ENCODE measurements around the gene TFF1.
"Not testable (repeated sequence)": the region's sequence is repeated elsewhere in the genome, so short reads cannot be mapped to it uniquely, and the experiment has no call there.

The TFF1 gene

DNA sequence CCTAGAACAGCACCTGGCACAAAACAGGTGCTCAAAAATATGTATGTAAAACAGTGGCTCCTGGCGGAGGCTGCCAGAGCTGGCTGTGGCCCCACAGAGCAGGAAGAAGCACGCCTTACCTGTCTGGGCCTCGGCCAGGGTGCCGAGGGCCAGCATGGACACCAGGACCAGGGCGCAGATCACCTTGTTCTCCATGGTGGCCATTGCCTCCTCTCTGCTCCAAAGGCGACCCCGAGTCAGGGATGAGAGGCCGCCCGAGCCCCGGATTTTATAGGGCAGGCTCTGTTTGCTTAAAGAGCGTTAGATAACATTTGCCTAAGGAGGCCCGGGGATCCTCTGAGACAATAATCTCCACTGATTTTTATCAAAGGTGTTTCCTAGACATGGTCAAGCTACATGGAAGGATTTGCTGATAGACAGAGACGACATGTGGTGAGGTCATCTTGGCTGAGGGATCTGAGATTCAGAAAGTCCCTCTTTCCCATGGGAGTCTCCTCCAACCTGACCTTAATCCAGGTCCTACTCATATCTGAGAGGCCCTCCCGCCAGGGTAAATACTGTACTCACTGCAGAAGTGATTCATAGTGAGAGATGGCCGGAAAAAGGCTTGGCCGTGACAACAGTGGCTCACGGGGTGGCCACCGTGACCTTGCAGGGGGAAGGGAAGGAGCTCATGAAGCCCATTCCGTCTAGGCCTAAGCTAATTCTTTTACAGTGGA, at the start of gene TFF1:
TFF1 (minus strand) TSS at position 244 of the 719 bp plus-strand sequence; CDS start at position 204, 40 bp downstream.
- no peak for DNase-seq
- in situ Hi-C loops (cut with HindIII; ENCODE audit: low pct_ligation_motif_present, low pct_unique_long_range_greater_than_20kb, low sequenced_read_pairs), result no loop called here

DNA sequence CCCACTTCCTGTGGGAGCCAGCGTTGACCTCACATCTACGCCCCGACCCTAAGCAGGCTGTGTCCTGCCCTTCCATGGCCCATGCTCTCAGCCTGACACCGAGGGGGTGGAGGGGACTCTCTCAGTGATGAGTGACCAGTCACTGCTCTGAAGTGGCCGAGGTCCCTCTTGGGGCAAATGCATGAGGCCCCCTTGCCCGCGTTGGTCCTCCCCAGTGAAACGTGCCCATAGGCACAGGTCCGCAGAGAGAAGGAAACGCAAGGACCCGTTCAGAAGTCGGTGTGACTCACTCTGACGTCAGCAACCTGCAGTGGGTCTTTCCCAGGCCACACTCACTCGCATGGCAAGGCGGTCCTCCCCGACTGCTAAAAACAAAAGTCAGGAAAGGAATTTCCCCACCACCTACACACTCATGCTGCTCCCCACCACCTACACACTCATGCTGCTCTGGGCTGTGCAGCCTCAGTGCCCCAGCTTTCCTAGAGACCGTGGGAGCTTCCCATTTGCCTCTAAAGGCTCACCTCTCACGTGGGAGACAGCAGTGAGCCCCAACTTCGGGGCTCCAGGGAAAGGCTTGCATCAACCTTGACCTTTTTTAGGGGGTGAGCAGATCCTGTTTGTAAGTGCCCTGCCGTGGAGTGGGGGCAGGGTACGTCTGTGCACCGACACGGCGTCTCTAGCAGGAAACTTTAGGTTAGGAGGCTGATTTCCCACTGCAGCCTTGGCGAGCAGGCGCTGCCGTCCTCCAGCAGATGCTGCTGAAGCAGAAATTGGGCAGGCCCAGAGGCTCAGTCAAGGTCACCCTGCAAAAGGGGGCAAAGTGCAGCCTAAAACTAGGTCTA, 48.8 kb upstream of the TFF1 start:
- peak; percentile 70 for DNase-seq

DNA sequence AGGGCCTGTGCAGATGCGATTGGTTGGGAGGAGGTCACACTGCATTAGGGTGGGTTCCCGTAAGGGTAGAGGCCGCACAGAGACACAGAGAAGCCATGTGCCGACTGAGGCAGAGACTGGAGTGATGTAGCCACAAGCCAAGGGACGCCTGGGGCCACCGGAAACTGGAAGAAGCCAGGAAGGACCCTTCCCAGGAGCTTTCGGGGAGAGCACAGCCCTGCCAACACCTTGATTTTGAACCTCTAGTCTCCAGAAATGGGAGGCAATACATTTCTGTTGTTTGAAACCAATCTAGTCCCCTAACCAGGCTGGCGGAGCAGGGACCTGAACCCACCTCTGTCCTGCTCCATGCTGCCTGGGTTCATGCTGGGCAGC, 48.2 kb upstream of the TFF1 start:
- no peak for DNase-seq
- in situ Hi-C loops (cut with HindIII; ENCODE audit: low pct_ligation_motif_present, low pct_unique_long_range_greater_than_20kb, low sequenced_read_pairs), result no loop called here

More for the DNA sequence above, 48.8 kb upstream of the TFF1 start:
- in situ Hi-C loops (cut with HindIII; ENCODE audit: low pct_ligation_motif_present, low pct_unique_long_range_greater_than_20kb, low sequenced_read_pairs), result no loop called here

DNA sequence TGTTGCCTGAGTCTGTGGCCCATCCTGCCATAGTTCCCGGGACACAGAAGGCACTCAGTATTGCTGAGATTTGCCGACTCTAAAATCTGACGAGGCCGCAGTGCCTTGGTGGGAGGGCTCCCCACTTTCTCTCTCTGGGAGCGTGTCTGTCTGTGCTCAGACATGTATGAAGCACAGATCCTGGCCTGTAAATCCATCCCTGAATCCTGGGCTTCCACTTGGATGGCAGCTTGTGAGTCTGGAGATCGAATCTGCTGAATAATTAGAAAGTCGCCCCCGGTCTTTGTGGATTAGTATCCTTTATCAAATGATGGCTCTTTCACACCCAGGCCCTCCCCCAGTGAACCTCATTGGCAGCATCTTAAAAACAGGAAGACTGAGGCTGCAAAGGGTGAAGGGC, 47.7 kb upstream of the TFF1 start:
- in situ Hi-C loops (cut with HindIII; ENCODE audit: low pct_ligation_motif_present, low pct_unique_long_range_greater_than_20kb, low sequenced_read_pairs), result no loop called here
- no peak for DNase-seq

DNA sequence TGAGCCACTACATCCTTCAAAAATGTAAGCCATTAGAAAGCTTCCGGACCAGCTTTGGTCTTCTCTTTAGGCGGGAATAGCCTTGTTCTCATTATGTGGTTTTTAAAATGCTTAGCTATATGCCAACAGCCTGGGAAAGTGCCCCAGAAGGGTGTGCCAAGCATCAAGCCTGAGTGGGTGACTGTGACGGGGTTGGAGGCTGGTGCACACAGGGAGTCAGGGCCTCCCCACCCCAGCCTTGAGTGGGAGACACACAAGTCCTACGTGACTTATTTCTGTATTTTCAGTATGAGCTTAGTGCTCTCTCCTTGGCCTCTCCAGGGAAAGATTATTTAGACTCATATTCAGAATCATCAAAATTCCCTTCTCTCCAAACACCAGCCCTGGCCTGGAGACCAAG, 47.2 kb upstream of the TFF1 start:
- no peak for DNase-seq
- in situ Hi-C loops (cut with HindIII; ENCODE audit: low pct_ligation_motif_present, low pct_unique_long_range_greater_than_20kb, low sequenced_read_pairs), result no loop called here

DNA sequence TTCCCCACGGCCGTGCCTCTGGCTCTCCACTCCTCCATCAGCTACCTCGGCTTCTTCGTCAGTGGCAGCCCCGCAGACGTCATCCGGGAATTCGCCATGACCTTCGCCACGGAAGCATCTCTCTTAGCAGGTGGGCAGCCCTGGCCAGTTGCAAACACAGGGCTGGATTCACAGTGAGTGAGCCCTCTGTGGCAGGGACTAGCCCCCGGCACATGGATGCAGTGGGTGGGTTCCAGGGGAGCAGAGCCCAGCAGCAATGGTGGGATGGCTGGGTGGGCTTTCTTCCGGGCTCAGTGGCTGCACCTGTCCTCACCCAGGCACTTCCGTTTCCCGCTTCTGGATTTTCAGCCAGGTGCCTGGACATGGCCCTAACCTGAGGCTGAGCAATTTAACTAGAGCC, 46.8 kb upstream of the TFF1 start:
- in situ Hi-C loops (cut with HindIII; ENCODE audit: low pct_ligation_motif_present, low pct_unique_long_range_greater_than_20kb, low sequenced_read_pairs), result no loop called here
- DNase-seq, result no peak

DNA sequence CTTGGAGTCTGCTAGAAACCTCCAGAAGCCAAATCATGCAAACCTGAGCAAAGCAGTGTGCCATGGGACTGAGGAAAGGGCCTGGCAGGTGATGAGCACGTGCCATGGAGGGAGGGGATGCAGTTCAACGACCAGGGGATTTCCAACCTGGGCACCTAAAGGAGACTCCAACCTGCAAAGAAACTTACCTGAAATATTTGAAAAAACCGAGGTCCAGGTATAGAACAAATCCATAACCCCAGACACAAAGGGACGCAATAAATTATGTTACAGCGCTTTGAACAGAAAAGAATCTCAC, 46.2 kb upstream of the TFF1 start:
- DNase-seq, result no peak
- in situ Hi-C loops (cut with HindIII; ENCODE audit: low pct_ligation_motif_present, low pct_unique_long_range_greater_than_20kb, low sequenced_read_pairs), result no loop called here

DNA sequence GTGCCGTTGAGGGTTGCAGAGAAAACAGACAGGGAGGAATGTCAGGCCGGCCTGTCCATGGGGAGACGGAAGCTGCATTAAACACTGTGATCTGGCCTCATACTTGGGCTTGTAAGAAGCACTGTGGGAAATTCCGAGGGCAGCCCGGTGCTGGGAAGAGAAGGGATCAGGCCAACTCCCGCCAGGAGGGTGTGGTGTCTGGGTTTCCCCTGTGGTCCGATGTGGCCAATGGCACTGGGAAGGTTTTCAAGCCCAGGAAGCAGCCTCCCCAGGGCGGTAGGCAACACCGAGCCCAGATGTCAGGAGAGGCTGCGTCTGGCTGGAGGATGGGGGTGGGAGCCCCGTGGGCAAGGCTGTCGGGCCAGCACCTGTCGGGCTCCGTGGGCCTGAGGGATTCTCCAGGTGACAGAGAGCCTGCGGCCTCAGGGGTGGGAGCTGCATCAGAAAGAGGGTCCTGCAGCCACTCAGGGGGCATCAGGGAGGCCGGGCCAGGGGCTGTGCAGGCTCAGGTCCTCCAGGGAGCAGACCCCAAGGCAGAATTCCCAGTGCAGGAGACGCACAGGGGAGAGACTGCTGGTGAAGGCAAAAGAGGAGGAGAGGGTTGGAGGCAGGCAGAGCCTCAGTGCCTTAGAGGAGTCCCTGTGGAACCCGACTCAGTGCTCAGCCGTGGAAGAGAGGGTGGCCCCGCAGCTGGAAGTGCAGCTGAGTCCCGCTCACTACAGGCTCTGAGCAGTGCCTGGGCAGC, 45.7 kb upstream of the TFF1 start:
- in situ Hi-C loops (cut with HindIII; ENCODE audit: low pct_ligation_motif_present, low pct_unique_long_range_greater_than_20kb, low sequenced_read_pairs), result no loop called here
- DNase-seq, result no peak

DNA sequence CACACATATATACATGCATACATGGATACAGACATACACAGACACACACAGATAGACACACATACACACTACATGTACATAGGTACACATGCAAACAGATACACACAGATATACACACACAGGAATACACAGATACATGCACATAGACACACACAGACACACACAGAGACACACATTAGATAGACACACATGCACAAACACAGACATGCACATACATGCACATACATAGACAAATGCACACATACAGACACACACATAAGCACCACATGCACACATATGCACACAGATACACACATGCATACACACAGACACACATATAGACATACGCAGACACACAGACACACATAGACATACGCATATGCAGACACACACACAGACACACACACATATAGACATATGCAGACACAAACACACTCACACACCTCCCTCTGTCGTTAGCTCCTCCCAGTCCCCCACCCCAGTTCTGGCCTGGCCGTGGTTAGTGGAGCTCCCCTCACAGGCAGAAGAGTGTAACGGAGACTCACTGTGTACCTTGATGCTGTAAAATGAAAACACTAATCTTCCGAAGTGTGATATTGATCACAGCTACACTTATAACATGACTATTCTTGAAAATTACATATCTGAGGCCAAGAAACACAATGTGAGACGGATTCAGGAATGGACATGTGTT, 45.0 kb upstream of the TFF1 start:
- in situ Hi-C loops (cut with HindIII; ENCODE audit: low pct_ligation_motif_present, low pct_unique_long_range_greater_than_20kb, low sequenced_read_pairs), result no loop called here
- no peak for DNase-seq

DNA sequence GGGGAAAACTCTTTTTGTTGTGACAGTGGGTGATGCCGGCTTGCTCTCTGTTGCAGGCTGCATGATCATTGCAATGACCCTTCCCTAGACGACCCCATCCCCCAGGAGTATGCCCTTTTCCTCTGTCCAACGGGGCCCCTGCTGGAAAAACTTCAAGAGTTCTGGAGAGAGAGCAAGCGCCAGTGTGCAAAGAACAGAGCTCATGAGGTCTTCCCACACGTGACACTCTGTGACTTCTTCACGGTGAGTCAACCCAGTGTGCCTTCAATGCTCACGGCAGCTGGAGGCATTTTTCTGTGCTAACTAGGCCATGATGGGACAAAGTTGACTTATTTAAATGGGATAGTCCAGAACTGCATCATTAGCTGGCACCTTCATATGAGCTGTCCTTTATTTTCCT, 43.0 kb upstream of the TFF1 start:
- in situ Hi-C loops (cut with HindIII; ENCODE audit: low pct_ligation_motif_present, low pct_unique_long_range_greater_than_20kb, low sequenced_read_pairs), result no loop called here
- no peak for DNase-seq

DNA sequence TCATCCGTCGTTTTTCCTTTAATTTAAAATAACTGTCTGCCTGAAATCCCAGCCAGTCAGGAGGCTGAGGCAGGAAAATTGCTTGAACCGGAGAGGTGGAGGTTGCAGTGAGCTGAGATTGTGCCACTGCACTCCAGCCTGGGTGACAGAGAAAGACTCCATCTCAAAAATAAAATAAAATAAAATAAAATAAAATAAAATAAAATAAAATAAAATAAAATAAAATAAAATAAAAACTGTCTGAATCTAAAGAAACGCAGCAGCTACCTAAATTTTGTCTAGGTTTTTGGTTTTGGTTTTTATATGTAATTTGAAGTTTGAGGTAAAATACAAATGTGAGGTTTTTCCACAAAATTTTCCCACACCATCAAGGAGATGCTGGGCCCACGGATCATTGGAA, 42.4 kb upstream of the TFF1 start:
- DNase-seq; in situ Hi-C loops (cut with HindIII; ENCODE audit: low pct_ligation_motif_present, low pct_unique_long_range_greater_than_20kb, low sequenced_read_pairs): not testable (repeated sequence)

DNA sequence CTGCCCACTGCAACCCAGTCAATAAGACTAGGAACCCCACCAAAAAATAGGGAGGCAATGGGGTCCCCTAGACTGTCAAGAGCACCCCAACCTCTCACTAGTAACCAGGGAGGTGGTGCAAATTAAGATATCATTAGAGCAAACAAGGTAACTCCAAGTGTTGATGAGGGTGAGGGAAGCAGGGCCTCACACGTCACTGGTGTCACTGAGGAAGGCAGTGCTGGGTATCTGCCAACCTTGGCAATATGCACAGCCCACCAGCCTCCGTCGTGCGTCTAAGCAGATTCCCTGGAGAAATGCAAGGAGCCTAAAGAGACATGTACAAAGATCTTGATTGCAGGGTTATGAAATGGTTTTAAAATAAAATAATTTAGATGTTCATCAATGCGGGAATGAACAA, 41.1 kb upstream of the TFF1 start:
- in situ Hi-C loops (cut with HindIII; ENCODE audit: low pct_ligation_motif_present, low pct_unique_long_range_greater_than_20kb, low sequenced_read_pairs), result no loop called here
- no peak for DNase-seq

DNA sequence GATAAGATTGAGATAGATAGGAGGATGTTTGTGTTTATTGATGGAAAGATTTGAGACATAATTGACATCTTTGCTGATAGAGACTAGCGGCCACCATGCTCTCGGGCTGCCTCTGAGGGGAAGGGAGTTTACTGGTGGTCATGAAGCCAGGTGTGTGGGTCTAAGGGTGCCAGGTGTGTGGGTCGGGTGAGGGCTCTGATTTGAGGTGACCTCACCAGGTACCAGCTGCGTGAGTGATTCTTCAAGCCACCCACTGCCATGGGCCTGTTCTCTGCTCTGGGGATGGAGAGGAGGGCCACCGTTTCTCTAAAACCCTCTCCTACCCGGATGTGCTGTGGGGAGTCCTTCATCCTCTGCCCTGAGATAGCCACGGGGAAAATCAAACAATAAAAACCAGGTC, 40.5 kb upstream of the TFF1 start:
- in situ Hi-C loops (cut with HindIII; ENCODE audit: low pct_ligation_motif_present, low pct_unique_long_range_greater_than_20kb, low sequenced_read_pairs), result no loop called here
- DNase-seq, result no peak

DNA sequence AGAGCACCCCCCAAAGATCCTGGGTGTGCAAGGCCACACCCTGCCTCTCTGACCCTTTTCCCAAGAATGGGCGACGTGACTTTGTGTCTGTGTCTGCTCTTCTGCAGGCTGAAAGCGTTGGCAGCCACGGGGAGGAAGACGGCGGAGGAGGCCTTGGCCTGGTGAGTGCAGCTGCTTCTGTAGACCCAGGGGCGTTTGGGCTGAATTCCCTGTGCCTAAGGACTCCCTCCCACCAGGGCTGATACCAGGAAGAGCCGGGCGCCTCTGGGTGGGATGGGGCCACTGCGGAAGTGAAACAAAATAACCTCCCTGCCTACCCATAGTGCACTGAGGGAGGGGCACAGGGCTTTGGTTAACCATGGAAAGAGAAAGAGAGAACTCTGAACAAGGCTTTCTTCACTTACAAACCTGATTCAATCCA, 39.9 kb upstream of the TFF1 start:
- in situ Hi-C loops (cut with HindIII; ENCODE audit: low pct_ligation_motif_present, low pct_unique_long_range_greater_than_20kb, low sequenced_read_pairs), result no loop called here
- no peak for DNase-seq

DNA sequence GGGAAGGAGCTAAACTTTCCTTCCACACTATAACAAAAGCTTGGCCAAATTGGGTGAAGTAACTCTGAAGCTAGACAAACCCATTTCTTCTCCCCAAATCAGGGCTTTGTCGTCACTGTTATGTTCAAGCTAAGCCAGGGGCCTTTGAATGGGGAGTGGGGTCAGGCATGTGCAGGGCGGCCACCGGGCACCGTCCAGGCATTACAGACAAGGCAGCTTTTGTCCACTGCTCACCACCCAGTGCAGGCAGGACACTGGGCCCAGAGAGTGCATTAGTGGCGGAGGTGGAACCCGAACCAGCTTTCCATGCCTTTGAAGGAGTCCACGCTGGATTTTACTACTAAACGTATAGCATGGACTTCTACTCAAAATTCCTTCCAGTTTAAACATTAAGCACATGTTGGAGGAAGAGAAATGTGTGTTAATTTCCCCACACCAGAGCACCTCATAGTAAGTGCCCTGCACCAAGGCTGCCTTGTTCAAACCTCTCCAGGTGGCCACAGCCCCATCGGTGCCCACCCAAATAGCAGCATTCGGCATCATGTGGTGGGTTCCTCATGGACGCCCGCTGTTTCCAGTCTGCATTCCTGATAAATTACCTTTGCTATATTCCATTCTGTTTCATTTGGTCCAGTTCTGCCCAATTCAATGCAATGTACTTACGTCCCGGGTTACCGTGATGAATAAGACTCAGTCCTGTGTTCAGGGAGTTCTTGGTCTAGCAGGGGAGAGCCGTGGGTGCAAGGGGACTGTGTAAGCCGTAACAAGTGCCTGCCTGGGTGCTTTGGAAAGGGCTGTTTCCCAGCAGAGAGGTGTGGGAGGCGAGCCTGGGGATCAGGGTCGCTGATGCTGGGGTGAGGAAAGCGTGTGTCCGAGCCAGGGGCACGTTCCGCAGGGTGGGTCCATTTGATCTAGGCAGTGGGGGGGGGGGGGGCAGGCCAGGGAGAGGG, 39.0 kb upstream of the TFF1 start:
- DNase-seq, result no peak
- in situ Hi-C loops (cut with HindIII; ENCODE audit: low pct_ligation_motif_present, low pct_unique_long_range_greater_than_20kb, low sequenced_read_pairs), result no loop called here

DNA sequence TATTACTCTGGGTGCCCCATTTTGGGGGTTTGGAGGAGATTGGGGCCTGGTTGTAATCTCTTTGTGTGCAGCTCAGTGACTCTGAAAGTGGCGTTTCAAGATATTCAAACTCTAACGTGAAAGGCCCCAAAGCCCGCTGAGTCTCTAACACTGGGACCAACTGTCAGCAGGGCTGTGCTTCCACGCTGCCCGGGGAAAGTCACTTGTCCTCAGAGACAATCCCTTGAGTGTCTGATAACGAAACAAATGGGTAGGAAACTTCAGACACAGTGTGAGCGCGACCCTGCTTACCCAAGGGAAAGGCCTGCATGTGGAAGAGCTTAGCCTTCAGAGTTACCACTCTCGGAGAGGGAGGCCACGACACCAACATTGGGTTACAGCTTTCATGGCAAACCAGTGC, 38.2 kb upstream of the TFF1 start:
- in situ Hi-C loops (cut with HindIII; ENCODE audit: low pct_ligation_motif_present, low pct_unique_long_range_greater_than_20kb, low sequenced_read_pairs), result no loop called here
- DNase-seq, result no peak

DNA sequence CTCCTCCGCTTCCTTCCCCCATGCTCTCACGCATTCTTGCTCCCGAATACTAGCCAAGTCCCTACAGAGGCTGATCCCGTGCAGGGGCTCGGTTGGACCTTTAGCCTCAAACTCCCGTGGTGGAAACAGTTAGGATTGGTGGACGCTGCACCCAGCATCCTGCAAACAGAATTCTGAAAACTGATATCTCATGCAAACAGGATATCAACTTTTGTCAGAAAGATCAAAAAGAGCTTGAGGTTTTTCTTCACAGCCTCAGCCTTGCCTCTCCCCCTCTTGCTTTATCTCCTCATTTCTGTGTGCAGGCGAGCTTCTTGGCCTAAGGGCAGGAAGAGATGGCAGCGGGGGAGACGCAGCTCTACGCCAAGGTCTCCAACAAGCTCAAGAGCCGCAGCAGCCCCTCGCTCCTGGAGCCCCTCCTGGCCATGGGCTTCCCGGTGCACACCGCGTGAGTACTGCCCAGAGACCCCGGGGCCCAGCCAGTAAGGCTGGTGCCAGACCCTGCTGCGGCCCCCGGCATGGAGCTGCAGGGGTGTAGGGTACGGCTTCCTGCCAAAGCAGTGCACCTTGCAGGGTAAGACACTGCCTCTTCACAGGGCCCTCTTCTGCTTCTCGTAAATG, 37.4 kb upstream of the TFF1 start, which contains the start of gene UBASH3A:
UBASH3A (plus strand) TSS at position 292 of the 621 bp plus-strand sequence; CDS start at position 336, 44 bp downstream.
- DNase-seq, result no peak

More for the DNA sequence above, 37.4 kb upstream of the TFF1 start, which contains the start of gene UBASH3A:
- in situ Hi-C loops (cut with HindIII; ENCODE audit: low pct_ligation_motif_present, low pct_unique_long_range_greater_than_20kb, low sequenced_read_pairs), result no loop called here

All from ACHN (cell line).